PC-3 (cell line): ENCODE measurements around the gene DDIAS.

Experiments
- EZH2 ChIP-seq: fragments of 300-600 bp; sonication (generic); IDR thresholded peaks from one replicate; pipeline ENCODE4 v1.6.1; 2017; ENCODE audit warnings: antibody characterized with exemption, mild to moderate bottlenecking, low read length; ENCODE audit not compliant: unreplicated experiment
- EZH2phosphoT487 ChIP-seq: fragments of 300-600 bp; sonication (generic); IDR thresholded peaks from 2 replicates; pipeline ENCODE4 v1.6.1; 2018; ENCODE audit warnings: mild to moderate bottlenecking, antibody characterized with exemption, low read length, borderline replicate concordance
- TF ChIP-seq, protein P1 (sequence below): fragments of 300-600 bp; sonication (generic); conservative IDR thresholded peaks from 2 replicates; pipeline ENCODE4 v1.5.1; 2017; ENCODE audit warnings: antibody characterized with exemption, low read depth, mild to moderate bottlenecking, low read length

DNA sequence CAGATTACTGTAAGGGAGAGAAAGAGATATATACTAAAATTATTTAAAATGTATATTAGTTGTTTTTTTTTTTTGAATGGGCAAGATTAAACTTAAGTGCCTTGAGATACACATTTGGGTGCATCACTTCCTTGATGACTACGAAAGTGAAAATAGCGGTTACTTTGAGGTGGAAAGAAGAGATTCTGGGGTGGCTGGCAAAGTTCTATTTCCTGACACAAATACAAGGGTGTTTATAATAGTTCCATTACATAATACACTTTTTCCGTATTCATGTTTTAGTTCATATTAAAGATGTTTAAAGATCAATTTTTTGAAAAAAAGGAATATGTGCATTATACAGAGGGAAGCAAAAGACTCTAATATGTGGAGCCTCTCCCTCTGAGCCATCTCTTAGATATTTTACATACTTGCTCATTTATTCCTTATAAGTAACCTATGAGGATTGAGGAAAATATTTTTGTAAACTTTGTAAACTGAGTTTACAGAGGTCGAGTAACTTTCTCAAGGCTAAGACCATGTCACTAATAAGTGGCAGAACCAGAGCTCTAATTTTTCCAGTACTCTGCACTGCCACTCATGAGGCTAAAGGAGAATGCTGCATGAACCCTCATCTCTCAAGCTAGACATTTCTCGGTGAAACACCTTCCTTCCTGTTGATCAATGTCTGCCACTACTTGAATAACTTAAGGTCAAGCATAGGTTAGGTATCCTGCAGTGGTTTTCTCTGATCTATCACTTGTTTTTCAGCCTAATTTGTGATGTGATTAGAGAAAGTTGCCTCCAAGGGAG is 58.6 kb downstream of the DDIAS start:
- TF ChIP-seq, protein P1, sequence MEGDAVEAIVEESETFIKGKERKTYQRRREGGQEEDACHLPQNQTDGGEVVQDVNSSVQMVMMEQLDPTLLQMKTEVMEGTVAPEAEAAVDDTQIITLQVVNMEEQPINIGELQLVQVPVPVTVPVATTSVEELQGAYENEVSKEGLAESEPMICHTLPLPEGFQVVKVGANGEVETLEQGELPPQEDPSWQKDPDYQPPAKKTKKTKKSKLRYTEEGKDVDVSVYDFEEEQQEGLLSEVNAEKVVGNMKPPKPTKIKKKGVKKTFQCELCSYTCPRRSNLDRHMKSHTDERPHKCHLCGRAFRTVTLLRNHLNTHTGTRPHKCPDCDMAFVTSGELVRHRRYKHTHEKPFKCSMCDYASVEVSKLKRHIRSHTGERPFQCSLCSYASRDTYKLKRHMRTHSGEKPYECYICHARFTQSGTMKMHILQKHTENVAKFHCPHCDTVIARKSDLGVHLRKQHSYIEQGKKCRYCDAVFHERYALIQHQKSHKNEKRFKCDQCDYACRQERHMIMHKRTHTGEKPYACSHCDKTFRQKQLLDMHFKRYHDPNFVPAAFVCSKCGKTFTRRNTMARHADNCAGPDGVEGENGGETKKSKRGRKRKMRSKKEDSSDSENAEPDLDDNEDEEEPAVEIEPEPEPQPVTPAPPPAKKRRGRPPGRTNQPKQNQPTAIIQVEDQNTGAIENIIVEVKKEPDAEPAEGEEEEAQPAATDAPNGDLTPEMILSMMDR: no peak
- TF ChIP-seq EZH2phosphoT487 (no peak), EZH2 (no peak)
